GM18861 (cell line): Measurements from ENCODE around the gene IL17D.
"Not testable (repeated sequence)": the region's sequence is repeated elsewhere in the genome, so short reads cannot be mapped to it uniquely, and the experiment has no call there.

Experiments
- ATAC-seq: cut with Tn5 transposase; IDR thresholded peaks from one replicate; pipeline ENCODE4 v1.9.1; 2021; ENCODE audit not compliant: unreplicated experiment

The IL17D gene

DNA sequence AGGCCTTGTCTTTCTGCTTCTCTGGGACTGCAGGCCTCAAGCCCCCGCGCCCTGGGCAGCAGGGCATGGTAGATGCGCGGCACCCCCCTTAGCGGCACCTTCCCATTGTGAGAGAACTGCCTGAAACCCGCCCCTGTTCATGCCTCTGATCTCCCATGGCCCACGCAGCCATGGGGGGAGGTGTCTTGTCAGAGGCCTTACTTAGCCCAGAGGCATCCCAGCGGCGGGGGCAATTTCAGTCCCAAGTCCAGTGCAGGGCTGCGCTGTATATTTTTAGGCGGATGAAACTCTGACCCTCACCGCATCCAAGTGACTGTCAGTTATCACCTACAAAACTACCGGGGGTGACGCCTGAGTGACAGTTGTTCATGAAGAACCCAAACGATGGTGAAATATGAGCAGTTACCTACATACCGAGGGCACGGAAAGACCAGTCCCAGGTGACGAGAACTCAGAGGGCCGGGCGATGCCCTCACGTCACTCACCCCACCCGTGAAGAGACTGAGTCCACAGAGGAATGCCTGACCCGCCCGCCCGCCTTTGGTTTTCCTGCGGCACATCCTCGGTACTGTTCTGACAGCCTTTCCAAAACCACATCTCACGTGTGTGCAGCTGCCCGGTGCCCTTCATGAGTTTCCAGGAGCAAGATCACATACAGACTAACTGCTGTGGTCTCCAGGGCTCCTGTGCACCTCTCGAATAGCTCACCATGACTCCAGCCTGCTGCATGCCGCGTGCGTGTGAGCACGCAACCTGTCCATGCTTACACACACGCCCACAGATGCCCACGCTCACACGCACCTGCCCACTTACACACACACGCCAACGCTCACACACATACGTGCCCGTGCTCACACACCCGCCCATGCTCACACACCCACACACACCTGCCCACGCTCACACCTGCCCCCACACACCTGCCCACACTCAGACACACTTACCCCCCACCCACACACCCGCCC, 14.4 kb downstream of the IL17D start:
- ATAC-seq, result no peak

DNA sequence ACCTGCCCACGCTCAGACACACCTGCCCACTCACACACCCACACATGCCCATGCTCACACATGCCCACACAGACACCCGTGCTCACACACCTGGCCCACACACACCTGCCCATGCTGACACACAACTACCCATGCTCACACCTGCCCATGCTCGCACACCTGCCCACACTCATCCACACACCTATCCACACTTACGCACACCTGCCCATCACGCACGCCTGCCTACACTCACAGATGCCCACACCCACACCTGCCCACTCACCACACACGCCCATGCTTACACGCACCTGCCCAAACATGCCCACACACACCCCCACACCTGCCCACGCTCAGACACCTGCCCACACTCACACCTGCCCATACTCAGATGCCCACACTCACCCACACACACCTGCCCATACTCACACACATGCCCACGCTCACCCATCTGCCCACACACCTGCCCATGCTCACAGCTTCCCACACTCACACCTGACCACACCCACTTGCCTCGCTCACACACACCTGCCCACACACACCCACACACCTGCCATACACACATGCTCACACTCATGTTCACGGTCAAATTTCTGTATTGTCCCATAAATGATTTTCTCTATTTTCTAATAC, 15.6 kb downstream of the IL17D start:
- no peak for ATAC-seq

DNA sequence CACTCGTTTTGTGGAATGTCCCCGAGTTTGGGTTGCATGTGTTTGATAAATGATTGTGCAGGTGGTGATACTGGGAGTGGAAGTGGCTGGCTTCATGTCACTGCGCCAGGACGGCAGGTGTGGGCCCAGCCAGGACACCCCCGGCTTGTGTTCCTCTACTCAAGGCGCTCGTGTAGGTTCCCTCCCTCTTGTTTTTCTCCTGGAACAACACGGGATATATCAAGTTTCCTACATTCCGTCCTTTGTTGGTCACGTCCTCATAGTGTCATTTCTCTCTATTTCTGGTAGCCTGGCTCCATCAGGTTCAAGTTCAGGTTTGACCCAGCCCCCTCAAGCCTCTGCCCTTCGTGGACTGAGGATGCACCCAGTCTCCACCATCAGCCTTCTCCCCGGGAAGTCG, 16.3 kb downstream of the IL17D start:
- ATAC-seq, result no peak

DNA sequence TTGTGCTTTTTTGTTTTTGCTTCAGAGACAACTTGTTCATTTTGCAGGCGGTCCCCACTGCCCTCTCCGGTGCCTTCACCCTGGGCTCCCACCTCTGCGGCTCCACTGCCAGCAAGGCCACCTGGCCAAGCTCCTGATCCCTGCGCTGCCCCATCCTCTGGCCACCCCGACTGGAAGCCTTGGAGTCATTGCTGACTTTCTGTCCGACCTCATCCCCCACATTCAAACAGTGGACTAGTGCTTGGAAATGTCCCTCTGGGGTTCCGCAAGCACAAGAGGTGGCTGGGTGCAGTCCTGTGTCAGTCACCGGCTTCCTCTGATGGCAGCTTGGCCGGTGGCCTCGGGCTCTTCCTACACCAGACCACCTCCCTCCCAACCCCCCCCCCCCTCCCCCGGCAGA, 17.0 kb downstream of the IL17D start:
- ATAC-seq, result no peak

DNA sequence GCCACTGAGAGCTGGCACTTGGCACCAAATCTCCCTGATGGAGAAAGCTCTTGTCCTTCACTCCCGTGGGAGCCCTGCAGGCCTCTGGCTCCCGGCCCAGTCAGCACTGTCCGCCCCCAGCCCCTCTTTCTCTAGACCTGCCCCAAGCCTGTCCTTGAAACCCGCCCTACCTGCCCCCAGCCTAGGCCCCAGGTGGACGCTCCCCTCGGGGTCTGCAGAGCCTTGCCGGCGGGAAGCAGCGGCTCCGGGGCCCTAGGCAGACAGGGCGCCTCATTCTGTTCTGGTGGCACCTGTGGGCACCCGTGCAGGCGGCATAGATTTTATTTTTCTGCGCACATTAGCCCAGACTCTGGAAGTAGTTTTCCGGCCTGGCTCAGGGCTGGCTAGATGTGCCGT, 17.6 kb downstream of the IL17D start:
- ATAC-seq, result no peak

DNA sequence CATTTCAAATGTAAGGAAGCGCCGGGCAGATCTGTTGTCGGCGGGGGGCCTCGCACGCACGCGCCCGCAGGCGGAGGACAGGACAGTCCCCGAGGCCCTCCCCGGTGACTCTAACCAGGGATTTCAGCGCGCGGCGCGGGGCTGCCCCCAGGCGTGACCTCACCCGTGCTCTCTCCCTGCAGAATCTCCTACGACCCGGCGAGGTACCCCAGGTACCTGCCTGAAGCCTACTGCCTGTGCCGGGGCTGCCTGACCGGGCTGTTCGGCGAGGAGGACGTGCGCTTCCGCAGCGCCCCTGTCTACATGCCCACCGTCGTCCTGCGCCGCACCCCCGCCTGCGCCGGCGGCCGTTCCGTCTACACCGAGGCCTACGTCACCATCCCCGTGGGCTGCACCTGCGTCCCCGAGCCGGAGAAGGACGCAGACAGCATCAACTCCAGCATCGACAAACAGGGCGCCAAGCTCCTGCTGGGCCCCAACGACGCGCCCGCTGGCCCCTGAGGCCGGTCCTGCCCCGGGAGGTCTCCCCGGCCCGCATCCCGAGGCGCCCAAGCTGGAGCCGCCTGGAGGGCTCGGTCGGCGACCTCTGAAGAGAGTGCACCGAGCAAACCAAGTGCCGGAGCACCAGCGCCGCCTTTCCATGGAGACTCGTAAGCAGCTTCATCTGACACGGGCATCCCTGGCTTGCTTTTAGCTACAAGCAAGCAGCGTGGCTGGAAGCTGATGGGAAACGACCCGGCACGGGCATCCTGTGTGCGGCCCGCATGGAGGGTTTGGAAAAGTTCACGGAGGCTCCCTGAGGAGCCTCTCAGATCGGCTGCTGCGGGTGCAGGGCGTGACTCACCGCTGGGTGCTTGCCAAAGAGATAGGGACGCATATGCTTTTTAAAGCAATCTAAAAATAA, 18.2 kb downstream of the IL17D start:
- ATAC-seq, result no peak

DNA sequence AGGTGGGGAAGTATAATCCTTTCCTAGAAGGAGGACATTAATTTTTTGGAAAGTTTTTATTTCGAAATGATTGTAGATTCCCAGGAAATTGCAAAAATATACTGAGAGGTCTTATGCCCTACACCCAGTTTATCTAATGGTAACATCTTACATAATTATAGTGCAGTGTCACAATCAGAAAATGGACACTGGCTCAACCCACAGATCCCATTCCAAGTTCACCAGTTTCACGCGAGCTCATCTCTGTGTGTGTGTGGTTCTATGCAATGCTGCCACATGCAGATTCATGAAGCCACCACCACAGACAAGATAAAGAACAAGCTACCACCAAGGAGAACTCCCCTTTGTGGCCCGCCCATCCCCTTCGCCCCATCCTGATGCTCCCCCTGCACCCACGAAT, 24.4 kb downstream of the IL17D start:
- ATAC-seq, result no peak

DNA sequence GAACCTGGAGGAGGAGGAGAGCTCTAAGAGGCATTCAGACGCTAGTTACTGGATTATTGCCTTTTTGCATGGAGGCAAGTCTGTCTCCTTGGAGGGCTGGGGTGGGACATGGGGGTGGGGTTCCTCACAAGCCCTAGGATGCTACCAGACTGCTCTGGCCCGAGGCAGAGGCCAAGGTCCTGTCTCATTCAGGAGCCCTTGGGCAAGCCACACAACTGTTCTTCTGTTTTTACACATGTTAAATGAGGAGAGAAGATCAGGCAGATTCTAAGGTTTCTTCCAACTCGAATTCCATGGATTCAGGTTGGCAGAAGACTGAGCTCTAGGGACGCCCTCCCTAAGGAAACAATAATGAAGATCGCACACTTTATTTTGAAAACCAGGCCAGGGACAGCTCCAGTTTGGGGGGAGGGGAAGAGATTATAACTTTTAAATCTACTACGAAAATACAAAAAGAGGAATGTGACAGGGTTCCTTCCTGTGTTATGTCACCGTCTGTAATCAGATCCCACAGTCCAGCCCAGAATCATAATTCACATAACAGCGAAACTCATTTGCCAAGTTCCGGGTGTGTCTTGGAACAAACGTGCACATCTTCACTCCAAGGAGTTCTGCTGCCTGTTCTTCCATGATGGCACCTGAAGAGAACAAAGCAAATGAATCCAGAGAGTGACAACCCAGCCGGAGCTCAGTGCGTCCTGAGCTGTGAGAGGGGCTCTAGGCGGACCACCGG, 25.2 kb downstream of the IL17D start:
- ATAC-seq, result no peak

DNA sequence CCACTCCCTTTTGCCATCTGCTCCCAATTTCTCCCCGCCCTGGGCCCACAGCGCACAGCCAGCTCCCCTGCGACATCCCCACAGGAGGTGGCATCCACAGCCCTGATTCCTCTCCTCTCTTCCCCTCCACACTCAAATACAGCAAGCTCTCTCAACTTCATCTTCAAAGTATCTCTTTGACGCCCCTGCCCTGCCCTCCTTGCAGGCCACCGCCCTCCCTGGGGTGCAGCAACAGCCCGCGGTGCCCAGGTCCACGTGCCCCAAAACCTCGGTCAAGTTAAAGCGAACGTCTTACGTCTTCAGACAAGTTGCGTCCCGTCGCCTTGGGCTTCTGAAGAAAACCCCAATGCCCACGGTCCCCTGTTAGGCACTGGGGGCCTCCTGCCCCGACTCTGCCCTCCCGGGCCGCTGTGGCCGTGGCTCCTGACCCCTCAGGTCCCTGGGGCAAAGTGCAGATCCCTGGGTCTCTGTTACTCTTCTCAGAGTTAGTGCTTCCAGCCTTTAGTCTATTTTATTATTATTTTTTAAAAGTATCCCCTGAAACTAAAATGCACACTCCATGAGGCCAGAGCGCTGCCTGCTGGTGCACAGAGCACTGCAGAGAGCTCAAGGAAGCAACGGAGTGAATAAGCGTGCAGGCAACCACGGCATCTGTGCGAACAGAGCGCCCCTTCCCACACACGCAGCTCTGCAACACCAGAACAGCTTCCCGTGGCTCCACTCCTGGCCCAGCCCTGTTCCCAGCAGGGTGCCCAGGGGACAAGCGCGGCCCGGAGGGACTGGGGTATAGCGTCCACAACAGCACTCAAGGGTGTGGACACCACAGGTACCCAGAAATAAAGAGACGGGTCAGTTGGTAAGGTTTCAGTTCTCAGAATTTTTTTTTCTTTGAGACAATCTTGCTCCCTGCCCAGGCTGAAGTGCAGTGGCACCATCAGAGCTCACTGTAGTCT, 26.4 kb downstream of the IL17D start:
- no peak for ATAC-seq

DNA sequence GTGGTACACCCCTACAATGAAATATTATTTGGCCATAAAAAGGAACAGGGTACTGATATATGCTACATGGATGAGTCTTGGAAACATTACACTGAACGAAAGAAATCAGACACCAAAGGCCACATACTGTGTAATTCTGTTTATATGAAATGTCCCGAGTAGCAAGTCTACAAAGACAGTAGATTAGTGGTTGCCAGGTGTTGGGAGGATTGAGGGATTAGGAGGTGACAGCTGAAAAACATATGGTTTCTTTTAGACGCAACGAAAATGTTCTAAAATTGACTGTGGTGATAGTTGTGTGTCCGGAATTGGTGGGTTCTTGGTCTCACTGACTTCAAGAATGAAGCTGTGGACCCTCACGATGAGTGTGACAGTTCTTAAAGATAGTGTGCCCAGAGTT, 35.1 kb downstream of the IL17D start:
- no peak for ATAC-seq

DNA sequence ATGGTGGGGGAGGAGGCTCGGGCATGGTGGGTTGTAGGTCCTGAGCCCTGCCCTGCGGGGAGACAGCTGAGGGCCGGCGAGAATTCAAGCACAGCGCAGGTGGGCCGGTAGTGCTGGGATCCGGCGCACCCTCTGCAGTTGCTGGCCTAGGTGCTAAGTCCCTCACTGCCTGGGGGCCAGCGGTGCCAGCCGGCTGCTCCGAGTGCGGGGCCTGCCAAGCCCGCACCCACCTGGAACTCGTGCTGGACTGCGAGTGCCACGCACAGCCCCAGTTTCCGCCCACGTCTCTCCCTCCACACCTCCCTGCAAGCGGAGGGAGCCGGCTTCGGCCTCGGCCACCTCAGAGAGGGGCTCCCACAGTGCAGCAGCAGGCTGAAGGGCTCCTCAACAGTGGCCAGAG, 36.5 kb downstream of the IL17D start:
- ATAC-seq, result no peak

DNA sequence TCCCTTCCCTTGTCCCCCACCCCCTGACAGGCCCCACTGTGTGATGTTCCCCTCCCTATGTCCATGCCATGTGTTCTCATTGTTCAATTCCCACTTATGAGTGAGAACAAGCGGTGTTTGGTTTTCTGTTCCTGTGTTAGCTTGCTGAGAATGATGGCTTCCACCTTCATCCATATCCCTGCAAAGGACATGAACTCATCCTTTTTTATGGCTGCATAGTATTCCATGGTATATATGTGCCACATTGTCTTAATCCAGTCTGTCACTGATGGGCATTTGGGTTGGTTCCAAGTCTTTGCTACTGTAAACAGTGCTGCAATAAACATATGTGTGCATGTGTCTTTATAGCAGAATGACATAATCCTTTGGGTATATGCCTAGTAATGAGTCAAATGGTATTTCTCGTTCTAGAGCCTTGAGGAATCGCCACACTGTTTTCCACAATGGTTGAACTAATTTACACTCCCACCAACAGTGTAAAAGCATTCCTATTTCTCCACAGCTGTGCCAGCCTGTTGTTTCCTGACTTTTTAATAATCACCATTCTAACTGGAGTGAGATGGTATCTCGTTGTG, 40.4 kb downstream of the IL17D start:
- not testable (repeated sequence) for ATAC-seq

DNA sequence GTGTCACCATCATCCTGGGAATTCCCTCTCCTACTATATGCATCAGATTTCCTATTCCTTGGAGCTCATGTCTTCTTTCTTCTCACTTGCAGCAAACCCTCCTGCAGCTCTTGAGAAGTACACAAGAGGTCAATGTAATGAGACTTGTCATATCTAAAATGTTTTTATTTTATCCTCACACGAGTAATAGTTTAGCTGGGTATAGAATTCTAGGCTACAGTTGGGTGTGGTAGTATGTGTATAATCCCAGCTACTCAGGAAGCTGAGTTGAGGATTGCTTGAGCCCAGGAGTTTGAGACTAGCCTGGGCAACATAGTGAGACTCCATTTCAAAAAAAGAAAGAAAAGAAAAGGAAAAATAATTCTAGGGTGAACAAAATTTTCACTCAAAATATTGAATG, 45.9 kb downstream of the IL17D start:
- no peak for ATAC-seq

DNA sequence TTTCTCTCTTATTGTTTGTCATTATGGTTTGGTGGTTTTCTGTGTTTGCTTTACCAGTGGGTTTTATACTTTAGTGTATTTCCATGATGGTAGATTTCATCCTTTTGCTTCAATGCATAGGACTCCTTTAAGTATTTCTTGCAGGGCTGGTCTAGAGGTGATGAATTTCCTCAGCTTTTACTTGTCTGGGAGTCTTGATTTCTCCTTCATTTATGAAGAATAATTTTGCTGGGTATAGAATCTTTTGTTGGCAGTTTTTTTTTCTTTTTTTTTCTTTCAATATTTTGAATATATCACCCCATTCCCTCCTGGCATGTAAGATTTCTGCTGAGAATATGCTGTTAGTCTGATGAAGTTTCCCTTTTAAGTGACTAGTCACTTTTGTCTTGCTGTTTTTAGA, 50.5 kb downstream of the IL17D start:
- no peak for ATAC-seq

DNA sequence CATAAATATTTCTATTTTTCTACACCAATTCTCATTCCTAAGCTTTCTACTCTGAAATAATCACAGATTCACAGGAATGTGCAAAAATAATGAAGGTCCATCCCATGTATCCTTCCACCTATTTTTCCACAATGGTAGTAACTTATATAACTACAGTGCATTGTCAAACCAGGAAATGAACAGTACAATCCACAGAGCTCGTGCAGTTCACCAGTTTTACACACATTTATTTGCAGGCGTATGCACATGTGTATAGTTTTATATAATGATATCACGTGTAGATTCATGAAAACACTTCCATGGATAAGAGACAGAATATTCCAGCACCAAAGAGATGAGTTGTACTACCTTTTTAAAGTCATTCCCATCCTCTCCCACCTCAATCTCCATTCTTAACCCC, 57.4 kb downstream of the IL17D start:
- no peak for ATAC-seq

DNA sequence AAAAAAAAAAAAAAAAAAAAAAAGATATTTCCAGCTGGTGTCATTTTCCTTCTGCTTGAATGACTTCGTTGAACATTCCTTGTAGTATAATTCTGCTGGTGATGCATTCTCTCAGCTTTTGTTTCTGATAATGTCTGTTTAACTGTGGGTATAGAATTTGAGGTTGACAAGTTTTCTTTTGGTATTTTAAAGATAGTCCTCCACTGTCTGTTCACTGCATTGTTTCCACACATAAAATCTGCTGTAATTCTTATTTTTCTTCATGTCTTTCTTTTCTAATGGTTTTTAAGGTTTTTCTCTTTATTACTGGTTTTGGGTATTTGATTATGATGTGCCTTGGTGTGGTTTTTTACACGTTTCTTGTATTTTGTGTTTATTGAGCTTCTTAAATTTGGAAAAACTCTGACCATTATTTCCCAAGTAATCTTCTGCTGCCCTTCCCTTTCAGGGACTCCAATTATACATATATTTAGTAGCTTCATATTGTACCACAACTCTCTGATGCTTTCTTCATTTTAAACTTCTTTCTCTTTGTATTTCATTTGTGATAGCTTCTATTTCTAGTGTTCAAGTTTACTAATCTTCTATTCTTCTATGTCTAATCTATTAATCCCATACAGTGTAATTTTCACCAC, 63.9 kb downstream of the IL17D start:
- ATAC-seq, result no peak

DNA sequence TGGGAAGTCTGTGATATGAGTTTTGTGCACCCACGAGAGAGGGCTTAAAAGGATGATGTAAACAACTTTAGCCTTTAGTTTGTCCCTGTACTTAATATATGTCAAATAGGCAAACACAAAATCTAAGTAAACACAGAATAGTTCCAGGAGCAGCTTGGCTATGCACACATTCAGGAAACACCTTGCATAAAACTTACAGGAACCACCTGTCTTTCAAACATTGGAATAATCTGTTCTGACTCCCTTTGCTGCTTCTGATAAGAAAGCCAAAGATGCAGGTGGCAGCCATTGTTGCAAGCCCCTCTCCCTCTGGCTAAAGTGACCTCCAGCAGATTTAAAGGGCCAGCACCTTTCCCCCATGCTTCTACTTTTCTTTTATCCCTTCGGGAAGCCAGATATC, 65.6 kb downstream of the IL17D start:
- no peak for ATAC-seq

DNA sequence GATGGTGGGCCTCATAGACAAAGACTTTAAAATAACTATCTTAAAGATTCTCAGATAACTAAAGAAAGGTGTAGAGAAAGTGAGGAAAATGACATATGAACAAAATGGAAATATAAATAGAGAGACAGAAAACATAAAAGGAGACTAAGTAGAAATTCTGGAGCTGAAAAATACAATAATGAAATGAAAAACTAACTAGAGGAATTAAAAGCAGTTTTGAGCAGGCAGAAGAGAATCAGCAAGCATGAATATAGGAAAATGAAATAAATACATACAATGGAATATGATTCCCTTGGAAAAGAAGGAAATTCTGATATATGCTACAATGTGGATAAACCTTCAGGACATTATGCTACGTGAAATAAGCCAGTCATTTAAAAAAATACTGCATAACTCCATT, 66.3 kb downstream of the IL17D start:
- no peak for ATAC-seq
